GM19438 (cell line): Measurements from ENCODE around the gene SLC22A4.

Source experiments
- ATAC-seq: cut with Tn5 transposase; IDR thresholded peaks from one replicate; pipeline ENCODE4 v1.9.1; 2021; ENCODE audit warnings: low read depth; ENCODE audit not compliant: unreplicated experiment

Gene SLC22A4

DNA sequence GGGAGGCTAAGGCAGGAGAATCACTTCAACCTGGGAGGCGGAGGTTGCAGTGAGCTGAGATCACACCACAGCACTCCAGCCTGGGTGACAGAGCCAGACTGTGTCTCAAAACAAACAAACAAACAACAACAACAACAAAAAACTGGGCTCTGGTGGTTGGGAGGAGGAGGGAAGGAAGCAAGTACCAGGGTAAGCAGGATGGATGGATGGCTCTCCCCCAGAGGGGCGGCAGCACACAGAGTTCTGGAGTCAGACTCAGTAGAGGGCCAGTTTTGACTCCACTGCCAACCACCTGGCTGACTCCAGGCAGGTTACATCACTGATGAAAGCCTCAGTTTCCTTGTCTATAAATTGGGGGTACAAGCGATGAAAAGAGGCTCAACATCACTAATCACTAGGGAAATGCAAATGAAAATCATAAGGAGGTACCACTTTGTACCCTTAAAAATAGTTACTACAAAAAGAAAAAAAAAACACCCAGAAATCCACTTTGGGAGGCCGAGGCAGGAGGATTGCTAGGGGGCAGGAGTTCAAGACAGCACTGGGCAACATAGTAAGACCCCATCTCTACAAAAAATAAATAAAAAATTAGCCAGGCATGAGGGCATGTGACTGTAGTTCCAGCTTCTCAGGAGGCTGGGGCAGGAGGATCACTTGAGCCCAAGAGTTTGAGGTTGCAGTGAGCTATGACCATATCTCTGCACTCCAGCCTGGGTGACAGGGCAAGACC, 3.2 kb downstream of the SLC22A4 start:
- ATAC-seq: no peak

GRCh38 chr5:132298298-132299212, 4.4 kb downstream of the SLC22A4 start:
- no peak for ATAC-seq

DNA sequence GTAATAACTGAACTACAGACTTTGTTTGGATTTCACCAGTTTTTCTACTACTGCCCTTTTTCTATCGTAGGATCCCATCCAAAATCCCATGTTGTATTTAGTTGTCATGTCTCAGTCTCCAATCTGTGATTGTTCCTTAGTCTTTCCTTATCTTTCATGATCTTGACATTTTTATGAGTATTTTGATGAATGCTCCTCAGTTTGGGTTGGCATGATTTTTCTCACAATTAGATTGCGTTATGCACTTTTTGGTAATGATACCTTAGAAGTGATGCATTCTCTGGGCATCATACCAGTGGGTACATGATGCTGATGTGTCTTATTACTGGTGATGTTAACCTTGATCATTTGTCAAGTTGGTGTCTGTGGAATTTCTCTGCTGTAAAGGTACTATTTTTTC, 5.7 kb downstream of the SLC22A4 start:
- no peak for ATAC-seq

DNA sequence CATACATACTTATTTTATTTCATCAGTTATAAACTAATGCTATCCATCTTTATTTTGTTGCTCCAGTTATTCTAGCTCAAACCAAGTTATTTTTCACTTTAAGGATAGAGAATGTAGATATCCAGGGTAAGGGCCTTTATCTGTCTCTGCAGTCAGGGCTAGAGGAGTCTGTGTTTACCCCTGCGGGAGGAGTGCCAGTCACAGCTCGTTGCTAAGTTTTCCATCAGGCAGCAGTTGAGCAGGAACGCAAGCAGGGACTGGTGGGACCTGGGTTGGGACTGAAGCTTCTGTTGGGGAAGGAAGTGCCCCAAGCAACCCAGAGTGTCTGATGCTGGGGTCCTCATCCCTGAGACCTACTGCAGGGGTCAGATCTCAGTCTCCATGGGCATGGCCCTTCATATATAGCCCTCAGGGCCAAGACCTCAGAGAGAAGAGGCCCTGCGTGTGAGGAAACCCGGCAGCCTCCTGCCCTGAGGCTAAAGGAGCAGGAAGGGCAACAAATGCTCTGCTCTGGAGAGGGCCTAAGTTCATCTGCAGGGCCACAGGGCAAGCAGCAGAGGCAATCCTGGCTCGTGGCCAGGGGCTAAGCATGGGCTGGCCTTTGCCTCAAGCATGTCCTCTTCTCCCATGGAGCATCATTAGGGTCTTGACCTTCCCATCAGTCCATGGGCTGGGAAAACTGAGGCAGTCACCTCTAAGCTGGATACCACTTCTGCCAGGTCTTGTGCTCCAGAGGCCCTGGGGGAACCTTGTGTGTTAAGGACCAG, 6.6 kb downstream of the SLC22A4 start:
- ATAC-seq: no peak

DNA sequence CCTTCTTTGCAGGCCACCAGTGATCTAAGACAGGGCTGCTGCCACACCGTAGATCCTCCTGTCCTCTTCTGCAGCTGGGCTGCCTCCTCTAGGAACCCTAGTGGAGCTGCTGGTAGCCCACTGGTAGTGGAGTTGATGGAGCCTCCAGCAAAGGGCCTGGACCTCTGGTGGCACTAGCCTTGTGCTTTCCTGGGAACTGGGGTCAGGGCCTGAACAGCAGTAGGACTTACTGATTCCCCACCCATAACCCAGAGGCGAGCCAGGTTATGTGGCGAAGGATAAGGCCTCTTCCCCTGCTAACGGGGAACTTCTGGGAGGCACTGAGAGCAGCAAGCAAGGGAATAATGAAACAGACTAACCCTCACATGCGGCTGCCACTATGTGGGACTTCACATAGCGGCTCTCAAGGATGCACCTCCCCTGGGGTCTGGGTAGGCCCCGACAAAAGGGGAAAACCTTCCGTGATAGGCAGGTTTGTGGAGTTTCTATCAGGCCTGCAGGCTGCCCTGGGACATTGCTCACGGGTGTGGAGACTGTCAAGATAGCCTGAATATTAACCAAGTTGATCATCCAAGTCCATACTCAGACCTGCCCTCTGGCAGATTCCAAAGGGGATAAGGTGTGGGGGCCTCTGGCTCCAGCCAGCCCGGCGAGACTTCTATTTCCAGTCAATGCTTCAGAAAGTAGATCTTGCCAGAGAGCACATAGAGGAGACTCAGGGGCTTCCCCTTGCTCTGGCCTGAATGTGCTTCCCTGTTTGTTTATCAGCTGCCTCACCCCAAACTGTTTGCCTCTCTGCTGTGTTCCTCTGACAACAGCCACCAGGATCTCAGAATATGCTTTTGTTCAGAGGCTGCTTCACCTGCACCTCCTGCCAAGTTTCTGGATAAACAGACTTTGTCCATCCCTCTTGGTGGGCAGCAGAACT, 7.4 kb downstream of the SLC22A4 start:
- ATAC-seq: no peak

DNA sequence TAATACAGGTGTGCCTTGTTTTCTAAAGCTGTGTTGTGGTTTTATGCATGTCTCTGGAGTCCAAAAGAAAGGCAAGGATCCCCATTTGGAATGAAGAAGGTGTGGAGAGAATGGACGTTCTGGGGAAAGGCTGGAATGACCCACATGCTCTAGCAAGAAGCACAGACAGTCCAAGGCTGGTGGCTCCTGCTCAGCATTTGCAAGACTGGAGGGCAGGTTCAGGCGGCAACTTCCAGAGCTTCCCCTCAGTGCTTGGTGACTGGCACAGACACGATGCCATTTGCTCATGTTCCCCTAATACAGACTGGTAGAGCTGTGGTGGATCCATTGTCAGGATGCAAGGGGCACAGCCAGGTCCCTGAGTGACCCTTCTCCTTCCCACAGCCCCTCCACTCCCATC, 8.2 kb downstream of the SLC22A4 start:
- no peak for ATAC-seq

GRCh38 chr5:132303589-132303988, 9.4 kb downstream of the SLC22A4 start:
- ATAC-seq: no peak

DNA sequence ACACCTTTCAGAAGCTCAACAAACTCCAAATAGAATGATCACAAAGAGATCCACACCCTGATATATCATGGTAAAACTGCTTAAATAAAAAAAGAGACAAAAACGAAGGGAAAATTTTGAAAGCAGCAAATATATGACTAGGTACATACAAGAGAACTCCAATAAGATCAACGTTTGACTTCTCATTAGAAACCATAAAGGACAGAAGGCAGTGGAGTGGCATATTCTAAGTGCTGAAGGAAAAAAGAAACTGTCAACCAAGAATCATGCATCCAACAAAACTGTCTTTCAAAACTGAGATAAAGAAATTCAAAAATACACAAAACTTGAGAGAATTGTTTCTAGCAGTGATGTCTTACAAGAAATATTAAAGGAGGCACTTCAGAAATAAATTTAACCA, 11.2 kb downstream of the SLC22A4 start:
- no peak for ATAC-seq

GRCh38 chr5:132308701-132309100, 14.5 kb downstream of the SLC22A4 start:
- no peak for ATAC-seq

- ATAC-seq: no peak
These were observed 15.5 kb downstream of the SLC22A4 start for GRCh38 chr5:132309679-132310078.

DNA sequence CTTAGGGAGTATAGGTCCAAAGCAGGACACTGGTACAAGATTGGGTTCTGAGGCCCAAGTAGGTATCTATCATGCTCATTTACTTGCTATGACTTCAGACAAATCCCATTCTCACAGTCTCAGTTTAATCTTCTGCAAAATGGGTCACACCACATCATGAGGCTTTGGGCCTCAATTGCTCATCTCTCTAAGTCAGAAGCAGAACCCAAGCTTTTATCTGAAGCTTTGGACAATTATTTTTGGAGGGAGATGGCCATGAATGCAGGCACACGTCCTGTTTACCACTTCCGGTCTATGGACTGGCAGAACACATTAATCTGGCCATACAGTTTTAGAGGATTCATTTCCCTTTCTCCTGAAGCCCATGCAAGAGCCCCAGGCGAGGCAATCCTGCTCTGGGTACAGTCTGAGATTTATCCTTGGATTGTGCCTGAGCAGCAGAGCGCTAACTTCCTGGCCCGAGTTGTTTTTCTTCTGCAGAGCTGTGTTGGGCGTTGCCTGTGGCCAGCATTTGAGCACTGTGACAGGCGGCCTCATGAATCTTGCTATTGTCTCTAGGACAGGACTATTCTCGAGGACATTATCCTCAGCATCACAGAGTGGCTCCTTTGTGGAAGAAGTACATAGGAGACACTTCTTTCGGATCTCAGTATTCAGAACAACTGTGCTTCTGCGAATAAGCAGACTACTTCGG, 16.1 kb downstream of the SLC22A4 start:
- no peak for ATAC-seq

DNA sequence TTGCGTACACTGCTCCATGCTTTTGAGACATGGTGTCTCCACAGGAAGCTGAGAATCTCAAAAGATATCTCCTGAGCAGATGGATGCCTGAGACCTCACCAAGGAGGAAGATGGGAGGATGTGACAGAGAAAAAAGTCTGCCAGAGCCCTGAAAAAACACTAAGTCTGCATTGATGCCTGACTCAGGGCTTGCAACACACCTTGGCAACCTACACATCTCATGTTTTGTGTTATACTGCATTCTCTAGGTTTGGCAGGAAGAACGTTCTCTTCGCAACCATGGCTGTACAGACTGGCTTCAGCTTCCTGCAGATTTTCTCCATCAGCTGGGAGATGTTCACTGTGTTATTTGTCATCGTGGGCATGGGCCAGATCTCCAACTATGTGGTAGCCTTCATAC, 19.2 kb downstream of the SLC22A4 start:
- ATAC-seq: no peak

DNA sequence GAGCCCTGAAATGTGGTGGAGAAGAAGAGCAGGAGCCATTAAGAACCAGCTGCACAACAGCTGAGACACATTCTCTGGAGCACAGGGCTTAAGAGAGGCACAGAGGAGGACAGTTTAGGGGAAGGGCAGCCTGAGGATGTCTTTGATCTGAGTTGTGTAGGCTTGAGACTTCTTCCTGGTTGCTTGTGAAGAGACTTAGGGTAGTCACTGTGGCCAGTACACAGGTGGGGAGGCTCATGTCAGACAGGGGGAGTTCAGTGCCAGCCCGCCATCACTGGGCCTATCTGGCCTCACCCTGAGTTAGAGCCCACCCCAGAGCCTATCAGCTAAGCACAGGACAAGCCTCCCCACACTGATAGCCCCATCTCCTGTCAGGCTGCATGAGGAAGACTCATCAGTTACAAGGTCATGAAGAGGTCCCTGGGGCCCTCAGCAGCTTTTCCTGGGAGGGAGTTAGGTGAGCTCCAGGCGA, 19.8 kb downstream of the SLC22A4 start:
- no peak for ATAC-seq

- no peak for ATAC-seq
These were observed 21.4 kb downstream of the SLC22A4 start for GRCh38 chr5:132315529-132316067.

DNA sequence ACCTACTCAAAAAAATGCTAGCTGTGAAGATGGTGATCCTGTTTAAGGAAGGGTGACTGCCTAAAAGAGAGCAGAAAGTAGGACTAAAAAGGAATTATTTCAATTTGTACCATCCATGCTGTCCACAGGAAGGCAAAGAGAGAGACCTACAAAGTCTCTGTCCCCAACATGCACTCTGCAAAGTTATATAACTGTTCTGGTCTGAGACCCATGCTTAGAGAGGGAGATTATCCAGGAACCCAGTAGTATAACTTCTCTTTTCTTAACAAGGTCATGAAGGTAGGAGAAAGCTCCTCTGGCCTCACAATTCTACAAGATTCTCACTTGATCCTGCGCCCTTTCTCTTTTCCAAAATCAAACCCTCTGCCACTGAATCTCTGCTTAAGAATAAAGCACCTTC, 25.8 kb downstream of the SLC22A4 start:
- no peak for ATAC-seq

GRCh38 chr5:132321109-132321721, 27.0 kb downstream of the SLC22A4 start:
- ATAC-seq: no peak

DNA sequence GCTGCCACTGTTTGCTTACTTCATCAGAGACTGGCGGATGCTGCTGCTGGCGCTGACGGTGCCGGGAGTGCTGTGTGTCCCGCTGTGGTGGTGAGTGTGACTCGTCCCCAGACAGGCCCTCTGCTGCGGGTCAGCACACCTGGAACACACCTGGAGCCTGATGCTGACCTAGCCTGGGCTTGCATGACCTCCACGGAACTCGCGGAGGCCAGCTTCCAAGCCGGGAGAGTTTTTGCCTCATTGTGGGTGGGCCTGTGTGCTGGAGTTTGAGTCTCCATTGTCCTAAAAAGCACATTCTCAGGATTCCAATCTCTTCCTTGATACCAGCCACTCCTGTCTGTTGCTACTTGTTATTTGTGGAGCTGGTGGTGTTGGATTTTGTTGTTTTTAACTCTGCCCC, 28.1 kb downstream of the SLC22A4 start:
- no peak for ATAC-seq

GRCh38 chr5:132323202-132323601, 29.0 kb downstream of the SLC22A4 start:
- no peak for ATAC-seq

- ATAC-seq: no peak
These were observed 31.5 kb downstream of the SLC22A4 start for GRCh38 chr5:132325691-132326090.
